DND-41 (cell line): ENCODE results near the gene SEMA7A.

Experiments
- ATAC-seq: fragments of 200-7000 bp; cut with Tn5 transposase; 3 replicates; pipeline ENCODE4 v1.9.1; 2021; ENCODE audit warnings: low read depth; ENCODE audit not compliant: insufficient read depth
- DNase-seq: peaks from one replicate; pipeline ENCODE4 v3.0.0-alpha.2; 2020
- H2AFZ ChIP-seq: 2 replicates; pipeline ENCODE4 v1.6.0; 2012; ENCODE audit warnings: low read depth, low read length
- H3K27ac ChIP-seq: 2 replicates; pipeline ENCODE4 v1.5.1; 2012; ENCODE audit warnings: low read length, inconsistent platforms
- H3K27me3 ChIP-seq: fragments of 200-600 bp; sonication (generic); 2 replicates; pipeline ENCODE4 v1.6.0; 2012; ENCODE audit warnings: low read length, mild to moderate bottlenecking, inconsistent platforms; ENCODE audit not compliant: insufficient read depth, poor library complexity
- H3K36me3 ChIP-seq: 2 replicates; pipeline ENCODE4 v1.5.1; 2012; ENCODE audit warnings: low read length, inconsistent platforms; ENCODE audit not compliant: insufficient read depth
- H3K4me1 ChIP-seq: 2 replicates; pipeline ENCODE4 v1.5.1; 2012; ENCODE audit warnings: mild to moderate bottlenecking, low read length; ENCODE audit not compliant: insufficient read depth
- H3K4me2 ChIP-seq: 2 replicates; pipeline ENCODE4 v1.6.0; 2012; ENCODE audit warnings: mild to moderate bottlenecking, moderate library complexity, low read length, inconsistent platforms; ENCODE audit not compliant: insufficient read depth
- H3K4me3 ChIP-seq, 2 experiments: fragments of 200-600 bp in 1 of 2; shearing (Covaris generic) in 1 of 2; 2 replicates each; pipeline ENCODE4 v1.5.1; 2012 to 2016; ENCODE audit warnings: inconsistent platforms in 2 of 2, low read length in 2 of 2, mild to moderate bottlenecking in 2 of 2, low read depth in 1 of 2, moderate library complexity in 1 of 2
- H3K79me2 ChIP-seq: 2 replicates; pipeline ENCODE4 v1.6.0; 2012; ENCODE audit warnings: low read length, inconsistent platforms; ENCODE audit not compliant: insufficient read depth
- H3K9ac ChIP-seq: 2 replicates; pipeline ENCODE4 v1.6.0; 2012; ENCODE audit warnings: low read depth, mild to moderate bottlenecking, inconsistent platforms, low read length, moderate library complexity
- H3K9me3 ChIP-seq: 2 replicates; pipeline ENCODE4 v1.5.1; 2012; ENCODE audit warnings: low read length, moderate library complexity, mild to moderate bottlenecking, inconsistent platforms; ENCODE audit not compliant: insufficient read depth, severe bottlenecking
- H4K20me1 ChIP-seq: 2 replicates; pipeline ENCODE4 v1.6.0; 2012; ENCODE audit warnings: low read length; ENCODE audit not compliant: insufficient read depth
- EZH2 ChIP-seq: IDR thresholded peaks from 3 replicates; pipeline ENCODE4 v1.6.1; 2012; ENCODE audit warnings: borderline replicate concordance, low read depth, mild to moderate bottlenecking, moderate library complexity, low read length, inconsistent platforms; ENCODE audit not compliant: severe bottlenecking
- TF ChIP-seq, protein P1 (sequence below): IDR thresholded peaks from 2 replicates; pipeline ENCODE4 v1.5.1; 2012; ENCODE audit warnings: borderline replicate concordance, low read length, moderate library complexity, mild to moderate bottlenecking; ENCODE audit not compliant: poor library complexity, severe bottlenecking; ENCODE audit errors: extremely low read depth

The SEMA7A gene

DNA sequence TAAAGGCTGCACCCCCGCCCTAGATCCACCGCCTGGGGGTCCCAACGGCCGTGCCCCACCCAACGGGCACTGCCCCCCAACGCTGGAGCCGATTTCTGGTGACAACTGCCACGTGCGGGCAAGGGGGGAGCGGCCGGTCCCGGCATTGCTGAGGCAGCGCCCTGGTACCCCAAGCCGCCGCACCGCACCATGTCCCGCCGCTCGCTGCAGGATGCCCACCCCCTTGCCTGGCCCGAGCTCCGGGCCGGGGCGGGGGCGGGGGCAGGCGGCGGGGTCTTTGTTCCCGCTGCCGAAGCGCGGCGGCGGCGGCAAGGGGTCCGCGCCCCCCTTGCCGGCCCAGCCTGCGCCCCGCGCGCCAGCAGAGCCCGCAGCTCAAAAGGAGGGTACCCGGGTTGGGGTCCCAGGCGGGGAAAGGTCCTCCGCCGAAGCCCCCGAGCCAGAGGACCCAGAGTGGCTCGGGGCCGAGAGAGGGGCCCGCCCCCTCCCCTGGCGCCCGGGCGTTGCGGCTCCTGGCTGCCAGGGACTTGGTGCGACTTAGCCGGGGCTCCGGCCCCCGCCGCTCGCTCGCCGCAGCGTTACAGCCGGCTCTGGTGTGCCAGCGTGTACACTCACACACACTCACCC, 678 bp downstream of the SEMA7A start:
- DNase-seq: no peak
- Histone ChIP-seq H3K4me2 (peak overlapping the region; percentile 88), H3K27ac (peak overlapping the region; percentile 67), H3K36me3 (no peaks in the 10 kb centered on the region), H3K79me2 (peaks cover 53% of the 10 kb centered on the region), H2AFZ (peak overlapping the region; percentile 78), H3K27me3 (peaks cover 11% of the 10 kb centered on the region), H3K4me3 (peak overlapping the region; percentile 43 to 91; a peak in 3 of 4 replicates), H3K9me3 (no peaks in the 10 kb centered on the region), H3K9ac (peak overlapping the region; percentile 79), H3K4me1 (peaks cover 46% of the 10 kb centered on the region), H4K20me1 (peaks cover 43% of the 10 kb centered on the region)
- TF ChIP-seq, protein P1, sequence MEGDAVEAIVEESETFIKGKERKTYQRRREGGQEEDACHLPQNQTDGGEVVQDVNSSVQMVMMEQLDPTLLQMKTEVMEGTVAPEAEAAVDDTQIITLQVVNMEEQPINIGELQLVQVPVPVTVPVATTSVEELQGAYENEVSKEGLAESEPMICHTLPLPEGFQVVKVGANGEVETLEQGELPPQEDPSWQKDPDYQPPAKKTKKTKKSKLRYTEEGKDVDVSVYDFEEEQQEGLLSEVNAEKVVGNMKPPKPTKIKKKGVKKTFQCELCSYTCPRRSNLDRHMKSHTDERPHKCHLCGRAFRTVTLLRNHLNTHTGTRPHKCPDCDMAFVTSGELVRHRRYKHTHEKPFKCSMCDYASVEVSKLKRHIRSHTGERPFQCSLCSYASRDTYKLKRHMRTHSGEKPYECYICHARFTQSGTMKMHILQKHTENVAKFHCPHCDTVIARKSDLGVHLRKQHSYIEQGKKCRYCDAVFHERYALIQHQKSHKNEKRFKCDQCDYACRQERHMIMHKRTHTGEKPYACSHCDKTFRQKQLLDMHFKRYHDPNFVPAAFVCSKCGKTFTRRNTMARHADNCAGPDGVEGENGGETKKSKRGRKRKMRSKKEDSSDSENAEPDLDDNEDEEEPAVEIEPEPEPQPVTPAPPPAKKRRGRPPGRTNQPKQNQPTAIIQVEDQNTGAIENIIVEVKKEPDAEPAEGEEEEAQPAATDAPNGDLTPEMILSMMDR: no peak
- peak; percentile 70 for TF ChIP-seq EZH2
- 0 out of 3 replicates have a peak, but pooled peaks have one; percentile 5 for ATAC-seq

DNA sequence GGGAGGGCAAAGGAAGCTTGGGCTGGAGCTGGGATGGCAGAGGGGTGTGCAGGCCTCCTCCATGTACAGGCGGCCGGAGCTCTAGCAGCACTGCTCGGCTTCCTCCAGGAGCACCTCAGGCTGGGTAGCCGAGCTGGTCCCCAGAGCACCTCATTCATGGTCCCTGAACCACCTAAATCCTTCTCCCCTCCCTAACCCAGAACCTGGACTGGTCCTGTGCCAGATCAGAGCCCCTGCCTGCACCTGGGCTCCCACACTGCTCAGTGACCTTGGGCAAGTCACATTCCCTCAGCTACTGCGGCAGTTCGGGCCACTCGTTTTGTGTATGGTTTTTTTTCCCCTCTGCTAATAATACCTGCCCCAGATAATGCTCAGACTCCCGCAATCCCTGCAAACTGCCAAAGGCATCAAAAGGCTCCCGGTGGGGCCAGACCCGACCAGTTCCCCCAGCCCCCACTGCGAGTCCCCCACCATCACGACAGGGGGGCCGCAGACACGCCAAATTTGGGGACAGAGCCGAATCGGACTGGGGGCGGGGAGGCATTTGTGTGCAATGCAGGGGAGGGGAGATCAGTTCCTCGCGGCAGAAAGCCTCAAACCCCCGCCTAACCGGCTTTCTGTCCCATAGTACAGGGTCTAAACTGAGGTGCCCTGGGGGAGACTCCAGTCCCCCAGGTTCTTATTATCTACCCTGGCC, 1.3 kb downstream of the SEMA7A start:
- Histone ChIP-seq H2AFZ (peak overlapping the region; percentile 47; the same call in 1 of the 2 replicates), H3K9me3 (no peaks in the 10 kb centered on the region), H3K27me3 (peaks cover 11% of the 10 kb centered on the region), H3K4me3 (peak overlapping the region; percentile 43 to 91; a peak in 3 of 4 replicates), H3K36me3 (no peaks in the 10 kb centered on the region), H3K4me2 (peak overlapping the region; percentile 88), H3K27ac (peak overlapping the region; percentile 45; the same call in 1 of the 2 replicates), H4K20me1 (peaks cover 49% of the 10 kb centered on the region), H3K79me2 (peaks cover 59% of the 10 kb centered on the region), H3K9ac (peak overlapping the region; percentile 79), H3K4me1 (peaks cover 46% of the 10 kb centered on the region)
- ATAC-seq (peak; percentile 10; the same call in 2 of the 3 replicates), DNase-seq (peak; percentile 31)
- TF ChIP-seq, protein P1: no peak
- no peak for TF ChIP-seq EZH2

DNA sequence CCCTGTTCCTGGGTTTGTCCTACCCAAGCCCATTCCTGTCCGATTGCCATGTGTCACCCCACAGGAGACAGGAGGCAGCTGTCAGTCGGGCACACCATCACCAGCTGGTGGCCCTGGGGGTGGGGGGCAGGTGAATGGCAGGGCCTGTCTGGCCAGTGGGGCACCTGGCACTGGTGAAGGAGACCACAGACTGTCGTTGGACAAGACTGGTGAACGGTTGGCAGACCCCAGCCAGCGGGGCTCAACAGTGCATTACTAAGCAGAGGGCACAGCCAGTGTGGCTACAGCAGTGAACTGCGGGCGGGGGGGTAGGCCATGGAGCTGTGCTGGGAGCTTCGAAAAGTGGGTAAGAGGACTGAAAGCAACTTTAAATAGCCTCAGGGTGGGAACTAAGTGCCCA, 2.1 kb downstream of the SEMA7A start:
- DNase-seq (peak; percentile 41), ATAC-seq (peak; percentile 30; the same call in 1 of the 3 replicates)
- H3K27me3 ChIP-seq: peaks cover 11% of the 10 kb centered on the region
- no peaks in the 10 kb centered on the region for H3K36me3 ChIP-seq
- H3K79me2 ChIP-seq: peaks cover 65% of the 10 kb centered on the region
- H2AFZ ChIP-seq: no peak overlapping the region
- peak overlapping the region; percentile 88 for H3K4me2 ChIP-seq
- no peak overlapping the region for H3K27ac ChIP-seq
- peaks cover 46% of the 10 kb centered on the region for H3K4me1 ChIP-seq
- peak overlapping the region in 1 of 2 experiments; percentile 15; a peak in 1 of 4 replicates for H3K4me3 ChIP-seq
- peak overlapping the region; percentile 79; the same call in 1 of the 2 replicates for H3K9ac ChIP-seq
- H4K20me1 ChIP-seq: peaks cover 49% of the 10 kb centered on the region
- TF ChIP-seq, protein P1: no peak
- no peak for TF ChIP-seq EZH2
- H3K9me3 ChIP-seq: no peaks in the 10 kb centered on the region
